Measurements from ENCODE around the gene KITLG.

DNA sequence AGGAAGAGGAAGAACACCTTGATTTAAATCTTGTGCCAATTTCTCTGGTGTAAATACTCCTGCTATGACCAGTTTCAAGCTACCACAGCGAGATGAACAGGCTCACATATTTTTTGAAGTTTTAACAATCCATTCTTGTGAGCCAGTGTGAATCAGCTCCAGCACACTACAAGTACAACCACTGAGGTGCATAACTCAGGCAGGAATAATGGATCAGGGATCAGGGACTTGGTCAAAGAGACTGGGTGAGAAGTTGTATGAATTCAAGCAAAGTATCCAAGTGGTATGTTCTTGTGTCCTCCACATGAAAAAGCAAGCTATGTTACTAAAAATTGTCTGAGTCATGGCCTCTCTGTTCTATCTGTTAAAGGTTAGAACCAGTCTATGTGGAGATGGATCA is 35.2 kb upstream of the KITLG start:
- no peak for TF ChIP-seq RAD21 (conservative IDR thresholded peaks at IDR 0.05 in 1 of 2, IDR thresholded peaks at IDR 0.05 in 1 of 2)
- TF ChIP-seq, protein P1, sequence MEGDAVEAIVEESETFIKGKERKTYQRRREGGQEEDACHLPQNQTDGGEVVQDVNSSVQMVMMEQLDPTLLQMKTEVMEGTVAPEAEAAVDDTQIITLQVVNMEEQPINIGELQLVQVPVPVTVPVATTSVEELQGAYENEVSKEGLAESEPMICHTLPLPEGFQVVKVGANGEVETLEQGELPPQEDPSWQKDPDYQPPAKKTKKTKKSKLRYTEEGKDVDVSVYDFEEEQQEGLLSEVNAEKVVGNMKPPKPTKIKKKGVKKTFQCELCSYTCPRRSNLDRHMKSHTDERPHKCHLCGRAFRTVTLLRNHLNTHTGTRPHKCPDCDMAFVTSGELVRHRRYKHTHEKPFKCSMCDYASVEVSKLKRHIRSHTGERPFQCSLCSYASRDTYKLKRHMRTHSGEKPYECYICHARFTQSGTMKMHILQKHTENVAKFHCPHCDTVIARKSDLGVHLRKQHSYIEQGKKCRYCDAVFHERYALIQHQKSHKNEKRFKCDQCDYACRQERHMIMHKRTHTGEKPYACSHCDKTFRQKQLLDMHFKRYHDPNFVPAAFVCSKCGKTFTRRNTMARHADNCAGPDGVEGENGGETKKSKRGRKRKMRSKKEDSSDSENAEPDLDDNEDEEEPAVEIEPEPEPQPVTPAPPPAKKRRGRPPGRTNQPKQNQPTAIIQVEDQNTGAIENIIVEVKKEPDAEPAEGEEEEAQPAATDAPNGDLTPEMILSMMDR (IDR thresholded peaks at IDR 0.05): no peak
